Naive thymus-derived CD8-positive, alpha-beta T cell (primary cell): ENCODE results near the gene MTFR2. TPM values are rescaled to one million over a fixed set of nuclear protein-coding genes. Genes with fewer than 3 reads are reported as not detected.

Experiments
- ATAC-seq, 2 donors: fragments of 150-1000 bp; cut with Tn5 transposase in 1 of 2; sonication (Bioruptor Pico), chemical (Tn5 transposase) in 1 of 2; 1 replicate in 1 of 2; 2 replicates in 1 of 2; pipeline ENCODE4 v1.10.0; 2021; ENCODE audit warnings: mild to moderate bottlenecking in 2 of 2, moderate library complexity in 2 of 2
- POLR2A ChIA-PET: fragments of 350-600 bp; sonication (Branson Sonifier 250); formaldehyde crosslinking; loops from one replicate; lab custom pipeline; 2021; ENCODE audit warnings: antibody characterized with exemption; lab: Charles Lee
- DNase-seq, 10 donors: peaks; one replicate each; pipeline versions ENCODE4 v3.0.0 to v3.0.0-alpha.2; 2020 to 2022
- H3K27ac Mint-ChIP-seq, 10 donors: one replicate each; pipeline ENCODE4 v1.8.0; 2020 to 2022; ENCODE audit warnings: mild to moderate bottlenecking in 10 of 10, mixed read lengths in 10 of 10, moderate library complexity in 4 of 10, inconsistent platforms in 1 of 10
- H3K27me3 Mint-ChIP-seq, 5 donors: one replicate each; pipeline ENCODE4 v1.8.0; 2021 to 2022; ENCODE audit warnings: mixed read lengths in 5 of 5
- H3K36me3 Mint-ChIP-seq, 3 donors: one replicate each; pipeline ENCODE4 v1.8.0; 2020 to 2022; ENCODE audit warnings: mixed read lengths in 3 of 3, mild to moderate bottlenecking in 2 of 3, inconsistent platforms in 1 of 3
- H3K4me1 Mint-ChIP-seq, 4 donors: one replicate each; pipeline ENCODE4 v1.8.0; 2021 to 2022; ENCODE audit warnings: mixed read lengths in 4 of 4
- H3K4me3 Mint-ChIP-seq, 10 donors: one replicate each; pipeline ENCODE4 v1.8.0; 2020 to 2022; ENCODE audit warnings: mild to moderate bottlenecking in 10 of 10, mixed read lengths in 10 of 10, moderate library complexity in 6 of 10, inconsistent platforms in 1 of 10
- H3K9me3 Mint-ChIP-seq, 9 donors: one replicate each; pipeline ENCODE4 v1.8.0; 2020 to 2022; ENCODE audit warnings: mixed read lengths in 9 of 9, mild to moderate bottlenecking in 3 of 9, inconsistent platforms in 1 of 9, moderate library complexity in 1 of 9
- polyA plus RNA-seq, 3 donors: library from polyadenylated mRNA; unstranded; fragments of 300-500 nt; fragmentation: Illumina TruSeq; gene quantifications; one replicate each; pipeline ENCODE4 v1.2.3, GENCODE V29; 2021
- total RNA-seq, 8 experiments: library from RNA in 2 of 8; stranded (reverse) in 2 of 8; gene quantifications; one replicate each; pipeline ENCODE4 v1.2.3 and lab custom pipeline; 2021 to 2026

MTFR2 gene
- total and polyA plus RNA-seq, 5 experiments from 2014 or later = 0.13 to 4.3 (median 1.0) TPM

DNA sequence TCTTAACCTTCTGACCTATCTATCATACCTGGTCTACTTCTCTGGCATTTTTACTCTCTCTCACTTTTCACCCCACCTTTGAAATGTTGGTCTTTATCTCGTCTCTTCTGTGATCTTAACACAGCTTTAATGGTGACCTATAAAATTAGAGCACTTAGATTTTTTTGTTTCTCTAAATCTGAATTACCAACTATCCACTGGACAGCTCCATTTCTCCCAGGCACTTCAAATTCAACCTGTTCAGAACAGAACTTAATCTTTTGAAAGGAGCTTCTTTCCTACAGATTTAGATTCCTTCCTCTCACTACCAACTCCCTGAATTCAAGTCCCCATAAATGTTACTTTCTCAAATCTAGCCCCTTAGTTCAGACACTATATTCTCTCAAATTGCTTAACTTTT is 15.0 kb upstream of the MTFR2 start:
- Mint-ChIP-seq H3K27ac (peak overlapping the region in 7 of 10 donors; percentile 13 to 70 (median 42)), H3K9me3 (no peaks in the 10 kb centered on the region), H3K4me3 (peak overlapping the region in 1 of 10 donors; percentile 58), H3K4me1 (peaks cover 24 to 47% (median 32%) of the 10 kb centered on the region in 4 donors), H3K27me3 (no peaks in the 10 kb centered on the region), H3K36me3 (peaks cover 19 to 98% (median 39%) of the 10 kb centered on the region in 3 donors)
- no peak for ATAC-seq
- POLR2A ChIA-PET = no interaction called here
- no peak for DNase-seq

DNA sequence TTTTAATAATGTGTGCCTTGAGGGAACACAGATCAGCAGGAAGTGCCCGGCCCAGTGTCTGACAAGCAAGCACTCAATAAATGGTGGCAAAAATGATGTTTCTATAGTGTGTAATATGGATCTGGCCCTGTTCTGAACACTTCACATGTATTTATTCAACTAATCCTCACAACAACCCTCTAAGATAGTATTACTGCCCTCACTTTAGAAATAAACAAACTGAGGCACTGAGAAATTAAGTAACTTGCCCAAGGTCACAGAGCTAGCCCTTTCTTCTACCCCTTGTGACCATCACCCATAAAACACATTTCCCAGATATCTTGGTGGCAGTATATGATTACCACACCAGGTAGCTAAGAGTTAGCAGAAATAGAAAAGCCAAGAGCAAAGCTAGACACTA is 12.8 kb upstream of the MTFR2 start:
- H3K36me3 Mint-ChIP-seq = peaks cover 19 to 98% (median 29%) of the 10 kb centered on the region in 3 donors
- H3K27me3 Mint-ChIP-seq = no peaks in the 10 kb centered on the region
- H3K9me3 Mint-ChIP-seq = no peaks in the 10 kb centered on the region
- DNase-seq = no peak
- H3K4me3 Mint-ChIP-seq = no peak overlapping the region
- peak overlapping the region in 2 of 10 donors; percentile 49 to 66 for H3K27ac Mint-ChIP-seq
- ATAC-seq = no peak
- POLR2A ChIA-PET = interaction anchor here (0.6 to 1.1 kb wide), 2 partner anchors 24 to 27 kb away, joined by 3 to 5 read pairs; partner anchors contain the start of gene BCLAF1
- H3K4me1 Mint-ChIP-seq = peaks cover 21 to 41% (median 29%) of the 10 kb centered on the region in 4 donors

GRCh38 chr6:136254851-136255466 is 4.8 kb upstream of the MTFR2 start:
- no peak for ATAC-seq
- H3K27ac Mint-ChIP-seq = peak overlapping the region in 4 of 10 donors; percentile 6 to 87 (median 34)
- POLR2A ChIA-PET = interaction anchor here (0.5 to 8.7 kb wide), 2 partner anchors 34 to 72 kb away, joined by 3 to 127 read pairs; partner anchors contain the start of gene BCLAF1

GRCh38 chr6:136253734-136254133 is 3.6 kb upstream of the MTFR2 start:
- H3K27me3 Mint-ChIP-seq = no peaks in the 10 kb centered on the region
- POLR2A ChIA-PET = interaction anchor here (0.6 to 8.7 kb wide), 4 partner anchors 12 to 1681 kb away, joined by 3 to 127 read pairs (median 4); partner anchors contain the start of gene BCLAF1
- H3K27ac Mint-ChIP-seq = peak overlapping the region in 4 of 10 donors; percentile 25 to 87 (median 61)
- no peaks in the 10 kb centered on the region for H3K9me3 Mint-ChIP-seq
- H3K4me1 Mint-ChIP-seq = peaks cover 15 to 46% (median 33%) of the 10 kb centered on the region in 4 donors
- peaks cover 0 to 27% (median 4%) of the 10 kb centered on the region in 3 donors for H3K36me3 Mint-ChIP-seq
- ATAC-seq (no peak), DNase-seq (no peak)
- H3K4me3 Mint-ChIP-seq = no peak overlapping the region

More at GRCh38 chr6:136254851-136255466, 4.8 kb upstream of the MTFR2 start:
- no peak overlapping the region for H3K4me3 Mint-ChIP-seq
- H3K36me3 Mint-ChIP-seq = peaks cover 0 to 39% (median 4%) of the 10 kb centered on the region in 3 donors
- no peak for DNase-seq
- peaks cover 13 to 34% (median 20%) of the 10 kb centered on the region in 4 donors for H3K4me1 Mint-ChIP-seq
- no peaks in the 10 kb centered on the region for H3K27me3 Mint-ChIP-seq
- H3K9me3 Mint-ChIP-seq = no peaks in the 10 kb centered on the region

DNA sequence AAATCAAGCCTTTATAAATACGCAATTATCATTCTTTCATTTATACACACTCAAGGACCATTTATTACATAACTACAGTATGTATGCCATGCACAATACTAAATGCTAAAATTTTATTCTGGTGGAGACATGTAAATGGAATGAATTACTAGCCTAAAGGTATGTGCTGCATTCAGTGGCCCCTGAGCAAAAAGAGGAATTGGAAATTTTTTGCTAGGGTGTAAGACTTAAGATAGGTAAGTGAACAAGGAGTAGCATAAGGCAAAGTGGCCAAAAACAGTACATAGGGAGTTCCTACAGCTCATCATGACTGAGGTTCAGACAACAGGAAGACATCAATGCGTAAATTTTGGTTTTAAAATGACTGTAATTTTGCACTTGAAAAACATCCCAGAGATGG is 2.3 kb upstream of the MTFR2 start:
- peak in 2 of 10 donors; percentile 10 to 14 for DNase-seq
- Mint-ChIP-seq H3K9me3 (no peaks in the 10 kb centered on the region), H3K27me3 (no peaks in the 10 kb centered on the region), H3K4me3 (peak overlapping the region in 1 of 10 donors; percentile 4), H3K4me1 (peaks cover 15 to 46% (median 34%) of the 10 kb centered on the region in 4 donors), H3K36me3 (peaks cover 0 to 17% (median 3%) of the 10 kb centered on the region in 3 donors), H3K27ac (peak overlapping the region in 9 of 10 donors; percentile 4 to 87 (median 38))
- POLR2A ChIA-PET = interaction anchor here (8.7 kb wide), 1 partner anchor 36 kb away, joined by 127 read pairs; the partner anchor contains the start of gene BCLAF1
- ATAC-seq = no peak

- POLR2A ChIA-PET = interaction anchor here (0.6 to 8.7 kb wide), 5 partner anchors 10 to 1188 kb away, joined by 3 to 127 read pairs (median 6); partner anchors contain the start of gene BCLAF1
- Mint-ChIP-seq H3K4me1 (peaks cover 15 to 46% (median 34%) of the 10 kb centered on the region in 4 donors), H3K4me3 (peak overlapping the region in 9 of 10 donors; percentile 92 to 98 (median 96)), H3K36me3 (peaks cover 0 to 9% (median 0%) of the 10 kb centered on the region in 3 donors), H3K9me3 (no peaks in the 10 kb centered on the region), H3K27ac (peak overlapping the region in 8 of 10 donors; percentile 18 to 95 (median 68)), H3K27me3 (no peaks in the 10 kb centered on the region)
- DNase-seq = no peak
- no peak for ATAC-seq
Observed at GRCh38 chr6:136251394-136251793, 1.3 kb upstream of the MTFR2 start.

GRCh38 chr6:136250686-136251008 is 536 bp upstream of the MTFR2 start:
- H3K27ac Mint-ChIP-seq = peak overlapping the region; percentile 18 to 97 (median 88)
- POLR2A ChIA-PET = interaction anchor here (0.8 to 8.7 kb wide), 6 partner anchors 9 to 51 kb away, joined by 3 to 127 read pairs (median 5); partner anchors contain the start of gene BCLAF1
- ATAC-seq = peak; percentile 1 to 18

DNA sequence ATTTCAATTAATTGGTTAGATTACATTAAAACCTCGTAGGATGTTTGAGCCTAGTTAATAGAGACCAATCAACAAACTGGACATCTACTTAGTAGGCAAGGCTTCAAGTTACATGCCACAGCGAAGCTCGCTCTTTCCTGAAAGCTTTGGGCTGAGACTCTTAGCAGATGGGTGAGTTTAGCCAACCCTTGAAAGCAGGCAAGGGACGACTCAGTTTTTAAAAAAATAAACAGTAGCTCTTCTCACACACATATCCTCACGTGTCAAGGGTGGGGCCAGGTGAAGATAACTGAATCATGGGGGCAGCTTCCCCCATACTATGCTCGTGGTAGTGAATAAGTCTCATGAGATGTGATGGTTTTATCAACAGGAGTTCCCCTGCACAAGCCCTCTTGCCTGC is 775 bp downstream of the MTFR2 start:
- POLR2A ChIA-PET = interaction anchor here (1.5 to 8.7 kb wide), 4 partner anchors 11 to 52 kb away, joined by 5 to 127 read pairs (median 6); partner anchors contain the start of gene BCLAF1
- Mint-ChIP-seq H3K4me3 (peak overlapping the region; percentile 92 to 98 (median 96)), H3K4me1 (peaks cover 13 to 46% (median 34%) of the 10 kb centered on the region in 4 donors), H3K9me3 (no peaks in the 10 kb centered on the region), H3K27ac (peak overlapping the region in 4 of 10 donors; percentile 3 to 94 (median 86)), H3K27me3 (no peaks in the 10 kb centered on the region), H3K36me3 (no peaks in the 10 kb centered on the region)
- ATAC-seq = no peak
- DNase-seq = peak in 1 of 10 donors; percentile 8

More at GRCh38 chr6:136250686-136251008, 536 bp upstream of the MTFR2 start:
- H3K36me3 Mint-ChIP-seq = peaks cover 0 to 2% (median 0%) of the 10 kb centered on the region in 3 donors
- H3K27me3 Mint-ChIP-seq = no peaks in the 10 kb centered on the region
- no peaks in the 10 kb centered on the region for H3K9me3 Mint-ChIP-seq
- H3K4me1 Mint-ChIP-seq = peaks cover 14 to 46% (median 34%) of the 10 kb centered on the region in 4 donors
- DNase-seq = no peak
- peak overlapping the region; percentile 92 to 98 (median 96) for H3K4me3 Mint-ChIP-seq

DNA sequence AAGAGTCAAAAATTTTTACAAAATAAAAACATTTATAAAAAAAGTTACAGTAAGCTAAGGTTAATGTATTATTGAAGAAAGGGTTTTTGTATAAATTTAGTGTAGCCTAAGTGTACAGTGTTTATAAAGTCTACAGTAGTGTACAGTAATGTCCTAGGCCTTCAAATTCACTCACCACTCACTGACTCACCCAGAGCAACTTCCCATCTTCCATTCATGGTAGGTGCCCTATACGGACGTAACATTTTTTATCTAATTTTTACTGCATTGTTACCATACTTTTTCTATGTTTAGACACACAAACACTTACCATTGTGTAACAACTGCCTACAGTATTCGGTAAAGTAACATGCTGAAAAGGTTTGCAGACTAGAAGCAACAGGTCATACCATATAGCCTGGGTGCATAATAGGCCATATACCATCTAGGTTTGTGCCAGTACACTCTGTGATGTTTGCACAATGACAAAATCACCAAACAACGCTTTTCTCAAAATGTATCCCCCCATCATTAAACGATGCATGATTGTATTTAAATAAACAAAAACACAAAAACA is 6.0 kb downstream of the MTFR2 start:
- Mint-ChIP-seq H3K4me3 (no peak overlapping the region), H3K4me1 (peaks cover 0 to 6% (median 4%) of the 10 kb centered on the region in 4 donors), H3K36me3 (peaks cover 0 to 5% (median 3%) of the 10 kb centered on the region in 3 donors), H3K27ac (no peak overlapping the region), H3K27me3 (no peaks in the 10 kb centered on the region), H3K9me3 (no peaks in the 10 kb centered on the region)
- DNase-seq (no peak), ATAC-seq (no peak)
- POLR2A ChIA-PET = interaction anchor here (1.0 kb wide), 1 partner anchor 46 kb away, joined by 3 read pairs; no protein-coding TSS in a partner anchor

DNA sequence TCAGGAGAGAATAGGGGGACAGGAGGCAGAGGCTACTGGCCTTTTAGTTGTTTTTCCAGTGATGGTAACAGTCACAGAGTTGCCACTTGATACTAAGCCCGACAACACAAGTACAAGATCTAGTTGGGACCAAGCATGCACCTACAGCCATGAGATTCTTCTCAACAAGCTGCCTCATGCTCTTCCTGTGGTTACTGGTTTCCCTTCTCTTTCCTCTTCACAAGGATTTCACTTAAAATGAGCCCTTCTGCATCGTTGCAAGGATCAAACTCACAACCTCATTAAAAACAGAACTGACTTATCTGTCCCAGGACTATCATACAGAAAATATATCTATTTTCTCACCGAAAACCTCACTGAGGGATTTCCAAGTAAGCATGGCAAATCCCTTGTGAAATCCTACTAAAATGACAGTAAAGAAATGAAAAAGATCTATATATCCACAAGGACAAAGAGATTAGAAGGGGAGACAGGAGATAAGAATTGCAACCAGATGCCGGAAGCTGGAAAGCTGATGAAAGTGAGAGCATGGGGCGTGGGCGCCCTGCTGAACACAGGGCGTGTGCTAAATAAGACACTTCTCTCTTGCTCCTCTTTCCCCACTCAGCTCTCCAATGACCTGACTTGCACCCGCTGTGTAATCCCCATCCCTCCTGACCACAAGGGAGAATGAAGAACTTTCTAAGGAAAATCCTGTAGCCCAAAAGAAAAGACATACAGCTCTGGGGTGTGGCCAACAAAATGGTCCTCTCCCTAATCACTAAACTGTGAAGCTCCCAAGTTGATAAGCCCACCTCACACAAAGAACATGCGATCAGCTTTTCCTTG is 13.4 kb downstream of the MTFR2 start:
- POLR2A ChIA-PET = no interaction called here
- H3K27ac Mint-ChIP-seq = no peak overlapping the region
- DNase-seq = no peak
- no peak for ATAC-seq
- H3K36me3 Mint-ChIP-seq = peaks cover 0 to 8% (median 3%) of the 10 kb centered on the region in 3 donors
- H3K27me3 Mint-ChIP-seq = no peaks in the 10 kb centered on the region
- H3K4me1 Mint-ChIP-seq = peaks cover 4 to 14% (median 10%) of the 10 kb centered on the region in 4 donors
- H3K4me3 Mint-ChIP-seq = no peak overlapping the region
- no peaks in the 10 kb centered on the region for H3K9me3 Mint-ChIP-seq

- no peak for ATAC-seq
- no peaks in the 10 kb centered on the region for H3K27me3 Mint-ChIP-seq
- no peak overlapping the region for H3K27ac Mint-ChIP-seq
- POLR2A ChIA-PET = interaction anchor here (0.6 kb wide), 1 partner anchor 45 kb away, joined by 3 read pairs; no protein-coding TSS in a partner anchor
- H3K36me3 Mint-ChIP-seq = peaks cover 0 to 8% (median 3%) of the 10 kb centered on the region in 3 donors
- DNase-seq = no peak
- no peak overlapping the region for H3K4me3 Mint-ChIP-seq
- peaks cover 4 to 14% (median 10%) of the 10 kb centered on the region in 4 donors for H3K4me1 Mint-ChIP-seq
- no peaks in the 10 kb centered on the region for H3K9me3 Mint-ChIP-seq
Observed at GRCh38 chr6:136235233-136235564, 14.9 kb downstream of the MTFR2 start.

- Mint-ChIP-seq H3K9me3 (no peaks in the 10 kb centered on the region), H3K4me1 (peaks cover 4 to 14% (median 10%) of the 10 kb centered on the region in 4 donors), H3K27ac (peak overlapping the region in 1 of 10 donors; percentile 10), H3K27me3 (no peaks in the 10 kb centered on the region), H3K4me3 (no peak overlapping the region), H3K36me3 (no peaks in the 10 kb centered on the region)
- POLR2A ChIA-PET = no interaction called here
- no peak for ATAC-seq
- no peak for DNase-seq
Observed at GRCh38 chr6:136232701-136233100, 17.4 kb downstream of the MTFR2 start.
